GM21528 (cell line): Measurements from ENCODE around the gene MAP7.

ENCODE experiments used
- ATAC-seq: cut with Tn5 transposase; IDR thresholded peaks from one replicate; pipeline ENCODE4 v1.9.1; 2021; ENCODE audit warnings: mild to moderate bottlenecking, moderate library complexity; ENCODE audit not compliant: unreplicated experiment, low FRiP score

MAP7 gene

DNA sequence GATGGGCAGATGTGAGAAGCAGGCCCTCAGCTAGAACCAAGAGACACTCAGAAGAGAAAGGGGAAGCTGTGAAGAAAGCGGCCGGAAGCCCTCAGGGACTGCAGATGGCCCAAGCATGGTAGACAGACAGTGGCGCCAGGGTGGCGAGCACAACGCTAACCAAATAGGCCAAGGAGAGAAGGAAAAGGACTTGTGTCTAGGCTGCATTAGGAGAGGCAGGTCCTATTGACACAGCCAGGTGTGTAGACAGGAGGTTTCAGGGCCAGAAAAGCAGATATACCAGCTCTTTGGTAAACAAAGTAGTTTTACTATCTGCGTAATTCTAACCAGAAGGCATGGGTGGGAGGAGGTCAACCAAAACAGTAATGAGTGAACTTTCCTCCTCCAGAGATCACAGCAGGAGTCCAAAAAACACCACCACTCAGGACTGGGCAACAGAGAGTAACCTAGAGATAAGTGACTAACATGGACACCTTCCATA, 15.8 kb upstream of the MAP7 start:
- no peak for ATAC-seq

DNA sequence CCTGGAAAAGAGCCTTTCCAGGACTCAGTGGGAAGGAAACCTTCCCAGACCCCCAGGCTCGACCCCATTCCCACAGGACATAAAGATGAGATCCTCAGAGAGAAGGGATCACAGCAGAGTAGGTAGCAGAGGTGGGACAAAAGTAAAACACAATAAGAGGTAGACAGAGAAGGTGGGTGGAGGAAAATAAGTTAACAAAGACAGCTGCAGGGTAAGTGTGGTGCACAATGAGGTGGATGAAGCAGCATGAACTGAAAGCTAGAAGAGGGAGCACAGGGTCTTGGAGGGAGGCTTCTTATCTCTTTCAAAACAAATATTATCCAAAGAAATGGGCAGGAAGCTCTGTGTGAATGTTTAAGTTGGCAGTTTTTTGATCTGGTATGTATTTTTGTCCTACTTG, 14.0 kb upstream of the MAP7 start:
- no peak for ATAC-seq

DNA sequence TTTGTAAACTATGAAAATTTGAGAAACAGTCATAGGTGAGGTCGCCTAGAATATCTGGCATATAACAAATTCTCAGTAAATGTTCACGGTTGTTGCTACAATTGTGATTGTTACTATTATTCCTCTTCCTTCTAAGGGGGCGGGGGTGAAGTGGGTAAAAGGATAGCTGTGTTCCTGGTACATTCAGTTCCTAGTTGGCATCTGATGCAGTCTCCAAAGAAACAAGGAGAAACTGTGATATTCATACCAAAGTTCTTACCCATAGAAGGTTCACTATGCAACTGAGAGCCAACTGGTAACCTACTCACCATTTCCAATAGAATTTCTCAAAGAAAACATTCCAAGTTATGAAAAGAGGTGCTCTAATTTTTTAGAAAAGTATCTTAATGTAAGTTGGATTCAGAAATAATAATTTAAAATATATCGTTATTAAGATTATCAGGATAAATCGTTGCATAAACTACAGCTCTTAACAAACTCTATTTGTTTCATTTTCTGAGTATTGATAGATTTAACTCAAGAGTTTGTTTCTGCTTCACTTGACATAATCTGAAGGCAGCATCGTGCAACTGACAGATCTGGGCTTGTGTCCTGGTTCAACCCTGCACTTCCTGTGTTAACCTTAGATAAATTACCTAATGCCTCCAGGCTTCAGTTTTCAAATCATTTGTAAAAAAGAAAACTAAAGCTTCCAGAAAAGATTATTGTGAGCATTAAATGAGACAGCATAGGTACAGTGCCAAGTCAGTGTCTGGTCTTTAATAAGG, 13.3 kb upstream of the MAP7 start:
- no peak for ATAC-seq

DNA sequence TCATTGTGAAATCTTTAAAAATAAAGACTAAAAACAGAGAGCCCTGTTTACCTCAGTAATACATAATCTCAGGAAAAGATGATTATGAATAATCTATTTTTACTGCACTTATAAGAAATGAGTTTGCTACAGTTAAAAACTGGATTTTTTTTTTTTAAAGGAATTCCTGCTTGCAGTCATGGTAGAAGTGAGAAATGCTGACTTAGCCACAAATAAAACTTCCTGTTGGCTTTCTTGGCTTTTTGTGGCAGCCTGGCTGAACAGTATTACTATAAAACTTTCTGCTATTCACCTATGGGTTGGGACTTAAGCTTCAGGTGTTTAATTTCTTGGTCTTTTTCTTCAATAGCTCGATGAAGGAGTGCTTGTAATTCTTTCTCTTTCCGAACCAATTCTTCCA, 12.0 kb upstream of the MAP7 start:
- ATAC-seq = no peak

DNA sequence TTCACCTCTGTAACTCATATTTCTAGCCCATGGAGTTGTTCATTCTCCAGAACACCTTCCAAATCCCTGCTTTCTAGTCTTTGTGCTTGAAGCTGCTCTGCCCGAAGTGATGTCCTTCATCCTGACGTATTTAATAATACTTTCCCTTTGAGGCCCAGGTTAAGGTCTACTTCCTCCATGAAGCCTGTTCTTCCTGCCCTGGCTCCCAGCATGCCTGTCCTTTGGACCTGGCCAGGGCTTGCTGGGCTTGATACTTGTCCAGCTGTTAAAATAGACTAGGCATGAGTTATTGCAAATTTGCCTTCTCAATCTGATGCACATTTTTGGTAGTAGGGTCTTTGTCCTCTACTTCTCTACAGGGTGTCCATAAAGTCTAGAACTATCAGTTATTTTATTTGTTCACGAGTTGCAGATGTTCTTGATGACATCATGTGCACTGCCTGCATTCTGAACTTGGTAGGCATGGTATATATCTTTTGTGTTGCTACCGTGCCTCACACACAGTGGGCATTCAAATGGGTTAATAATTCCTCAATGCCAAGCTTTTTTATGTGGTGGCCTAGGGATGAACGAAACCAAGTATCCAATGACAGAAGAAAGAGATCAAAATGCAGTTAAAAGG, 3.1 kb upstream of the MAP7 start:
- no peak for ATAC-seq

DNA sequence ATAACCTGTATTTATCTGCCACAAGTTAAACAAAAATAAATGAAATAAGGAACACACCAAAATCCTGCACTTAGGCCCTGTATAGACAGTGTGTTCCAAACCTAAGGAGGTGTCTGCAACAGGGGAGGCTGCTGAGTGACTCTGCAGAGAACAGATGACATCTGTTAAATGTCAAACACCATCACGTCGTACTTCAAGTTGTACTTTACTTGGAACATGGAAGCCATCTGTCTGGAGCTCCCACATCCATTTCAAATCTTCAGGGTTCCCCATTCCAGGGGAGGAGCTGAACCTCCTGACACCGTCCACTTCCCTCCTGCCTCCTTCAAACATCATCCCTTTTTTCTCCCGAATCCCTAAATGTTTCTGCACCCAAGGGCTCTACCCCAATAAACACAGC, 1.8 kb upstream of the MAP7 start:
- ATAC-seq = no peak

DNA sequence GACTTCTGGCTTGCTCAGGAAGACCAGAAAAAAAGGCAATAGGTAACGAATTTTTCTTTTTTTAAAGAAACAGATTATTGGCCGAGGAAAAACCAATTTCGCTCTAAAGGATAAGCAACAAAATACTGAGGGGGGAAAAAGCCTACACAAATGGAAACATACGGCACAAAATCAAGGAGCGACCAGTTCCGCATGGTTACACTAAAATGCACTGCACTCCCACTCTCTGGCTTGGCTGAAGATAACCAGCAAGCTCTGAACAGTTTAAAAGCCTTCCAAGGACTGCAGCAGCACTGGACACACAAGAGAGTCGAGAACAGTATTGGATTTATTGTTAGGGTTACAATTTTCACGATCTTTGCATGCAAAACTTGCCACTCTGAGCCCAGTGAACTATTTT, 881 bp upstream of the MAP7 start:
- no peak for ATAC-seq

DNA sequence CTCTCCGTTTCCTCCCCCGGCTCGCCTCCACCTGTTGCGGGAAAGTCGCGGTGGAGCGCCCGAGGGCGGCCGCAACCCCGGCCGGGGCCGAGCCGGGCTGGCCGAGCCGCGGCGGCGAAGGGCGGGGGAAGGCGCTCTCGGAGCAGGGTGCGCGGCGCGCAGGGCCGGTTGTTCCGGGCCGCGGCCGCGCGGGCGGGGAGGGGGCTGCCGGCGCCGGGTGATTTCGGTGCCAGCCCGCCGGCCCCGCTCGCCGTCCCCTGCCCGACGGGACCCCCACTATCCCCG, 235 bp downstream of the MAP7 start:
- ATAC-seq = peak; percentile 55

DNA sequence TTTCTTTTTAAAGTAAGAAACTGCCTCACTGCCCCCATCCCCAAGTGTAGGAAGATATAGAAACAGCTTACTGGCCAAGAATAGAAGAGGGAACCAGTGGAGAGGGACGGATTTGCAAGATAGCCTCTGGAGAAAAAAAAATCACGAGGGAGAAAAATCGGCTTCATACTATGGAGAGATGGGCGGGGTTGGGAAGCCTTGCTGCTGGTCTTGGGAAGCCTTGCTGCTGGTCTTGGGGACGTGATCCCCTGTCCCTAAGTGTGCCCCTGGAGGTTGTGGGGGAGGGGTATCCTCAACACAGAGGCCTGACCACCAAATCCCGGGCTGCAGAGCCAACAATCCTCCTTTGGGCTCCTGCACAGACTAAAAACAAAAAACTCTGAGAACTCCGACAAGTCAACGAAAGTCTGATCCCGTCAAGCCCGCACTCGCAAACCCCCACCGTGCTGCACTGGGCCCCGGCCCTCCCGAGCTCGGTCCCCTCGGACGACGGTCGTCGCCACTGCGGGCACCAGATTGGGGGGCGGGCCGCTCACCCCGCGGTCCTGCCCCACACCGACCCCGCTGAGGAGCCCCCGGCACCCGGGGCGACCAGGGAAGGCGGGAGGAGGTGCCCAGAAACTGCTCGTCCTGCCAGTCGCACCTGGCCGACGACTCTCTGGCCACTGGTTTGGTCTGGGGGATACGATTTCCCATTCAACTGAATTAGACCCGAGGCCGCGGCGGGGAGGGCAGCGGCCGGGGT, 750 bp downstream of the MAP7 start:
- ATAC-seq = no peak

DNA sequence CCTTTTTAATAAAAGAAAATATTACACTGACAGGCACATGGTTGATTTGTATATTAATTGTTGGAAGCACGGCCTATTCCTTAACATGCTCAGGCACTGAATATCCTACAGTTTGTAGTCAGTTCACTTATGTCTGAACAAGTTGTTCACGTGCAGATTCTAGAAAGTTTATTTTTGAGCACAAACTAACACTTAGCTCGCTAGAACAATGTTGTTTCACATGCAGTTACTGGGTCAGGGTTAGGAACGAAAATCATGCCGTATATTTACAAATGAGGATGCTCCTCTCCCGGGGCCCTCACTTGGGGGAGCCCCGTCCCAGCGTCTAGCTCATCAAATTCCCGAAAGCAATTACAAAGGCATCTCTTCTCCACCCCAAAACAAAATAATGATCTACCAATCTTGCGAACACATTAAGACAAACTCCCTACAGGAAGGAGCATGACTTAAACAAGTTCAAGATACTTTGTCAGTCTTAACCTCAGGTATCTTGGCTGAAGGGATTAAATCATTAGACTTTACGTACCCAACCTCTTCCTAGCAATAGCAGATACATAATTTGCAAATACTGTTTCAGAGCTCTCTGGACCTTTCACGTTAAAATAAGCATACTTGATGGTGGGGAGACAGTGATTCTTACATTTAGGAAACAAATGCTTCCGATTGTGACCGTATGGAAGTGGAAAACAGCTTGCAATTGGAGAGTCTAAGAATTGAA, 1.5 kb downstream of the MAP7 start:
- ATAC-seq = no peak

DNA sequence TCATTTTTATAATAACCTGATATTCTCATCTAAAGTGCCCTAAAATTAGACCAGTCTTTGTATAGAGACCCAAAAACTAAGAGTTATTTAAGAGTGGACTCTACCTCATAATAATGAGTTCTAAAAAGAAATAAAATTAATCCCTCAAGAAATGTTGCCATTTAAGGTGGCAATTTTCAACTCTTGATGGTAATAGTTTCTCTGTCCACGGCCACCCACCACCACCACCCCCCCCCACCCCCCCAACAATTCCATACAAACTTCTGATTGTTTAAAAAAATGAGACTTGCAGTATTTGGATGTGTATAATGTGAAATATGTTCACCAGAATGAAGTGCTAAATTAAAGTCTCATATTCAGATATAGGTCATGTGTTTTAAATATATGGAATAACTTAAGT, 2.4 kb downstream of the MAP7 start:
- ATAC-seq = no peak

DNA sequence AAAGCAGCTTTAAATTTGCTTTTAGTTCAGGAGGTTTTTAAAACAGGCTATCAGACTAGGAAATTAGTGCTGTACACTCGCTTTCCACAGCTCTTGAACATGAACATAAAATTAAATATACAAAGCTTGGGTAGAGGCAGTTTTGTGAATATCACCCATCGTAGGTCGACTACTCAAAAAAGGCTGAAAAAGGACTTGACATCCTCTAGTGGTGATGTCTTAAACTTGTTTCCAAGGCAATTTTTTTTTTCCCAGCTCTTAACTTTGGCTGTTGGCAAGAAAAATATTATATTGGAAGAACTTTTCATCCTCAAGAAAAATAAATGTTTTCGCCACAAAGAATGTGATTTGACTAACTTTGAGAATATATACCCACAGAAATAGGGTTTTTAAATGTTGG, 2.9 kb downstream of the MAP7 start:
- no peak for ATAC-seq

DNA sequence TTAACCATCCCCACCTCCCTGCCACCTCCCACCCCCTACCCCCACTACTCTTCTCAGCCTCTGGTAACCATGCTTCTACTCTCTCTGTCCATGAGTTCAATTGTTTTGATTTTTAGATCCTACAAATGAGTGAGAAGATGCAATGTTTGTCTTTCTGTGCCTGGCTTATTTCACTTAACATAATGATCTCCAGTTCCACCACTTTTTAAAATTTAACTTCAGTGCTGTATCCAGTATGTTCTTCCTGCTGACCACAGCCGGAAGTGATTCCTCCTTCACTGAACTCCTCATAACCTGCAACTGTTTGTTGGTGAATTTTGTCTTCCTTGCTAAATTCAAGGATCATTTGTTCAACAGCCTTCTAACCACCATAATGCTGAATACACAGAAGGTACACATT, 3.9 kb downstream of the MAP7 start:
- no peak for ATAC-seq

DNA sequence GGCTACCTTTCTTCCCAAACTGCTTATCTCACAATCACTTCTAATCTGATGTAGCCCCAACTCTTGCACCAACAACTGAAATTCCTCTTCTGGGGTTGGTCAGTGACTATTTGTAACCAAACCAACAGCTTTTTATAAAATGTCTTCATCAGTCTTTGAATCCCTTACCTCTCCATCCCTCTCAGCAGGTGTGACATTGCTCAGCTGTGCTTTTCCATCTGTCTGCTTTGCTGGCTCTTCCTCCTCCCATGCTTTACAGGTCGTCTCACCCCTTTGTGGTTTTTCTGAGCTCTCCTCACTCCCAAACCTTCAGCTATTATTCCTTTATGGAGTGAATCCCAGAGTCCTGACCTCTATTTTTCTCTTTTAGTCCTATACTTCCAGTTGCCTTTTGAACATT, 5.9 kb downstream of the MAP7 start:
- ATAC-seq = no peak

DNA sequence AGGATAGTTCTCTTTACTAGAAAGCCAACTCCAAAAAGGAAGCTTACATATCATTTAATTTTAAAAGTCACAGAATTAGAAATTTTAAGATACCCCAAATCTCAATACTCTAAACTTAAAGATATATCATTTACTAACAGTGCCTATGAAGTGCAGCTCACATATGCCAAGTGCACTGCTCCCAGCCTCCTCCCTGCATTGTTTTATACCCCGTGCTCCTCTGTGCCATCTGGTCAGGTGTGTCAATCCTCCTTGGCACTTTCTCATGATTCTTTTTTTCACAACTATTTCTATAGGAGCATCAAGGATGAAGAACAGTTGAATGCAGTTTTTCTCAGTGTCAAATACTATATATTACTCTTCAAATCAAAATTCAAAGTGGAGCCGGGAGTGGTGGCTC, 8.8 kb downstream of the MAP7 start:
- ATAC-seq = no peak

DNA sequence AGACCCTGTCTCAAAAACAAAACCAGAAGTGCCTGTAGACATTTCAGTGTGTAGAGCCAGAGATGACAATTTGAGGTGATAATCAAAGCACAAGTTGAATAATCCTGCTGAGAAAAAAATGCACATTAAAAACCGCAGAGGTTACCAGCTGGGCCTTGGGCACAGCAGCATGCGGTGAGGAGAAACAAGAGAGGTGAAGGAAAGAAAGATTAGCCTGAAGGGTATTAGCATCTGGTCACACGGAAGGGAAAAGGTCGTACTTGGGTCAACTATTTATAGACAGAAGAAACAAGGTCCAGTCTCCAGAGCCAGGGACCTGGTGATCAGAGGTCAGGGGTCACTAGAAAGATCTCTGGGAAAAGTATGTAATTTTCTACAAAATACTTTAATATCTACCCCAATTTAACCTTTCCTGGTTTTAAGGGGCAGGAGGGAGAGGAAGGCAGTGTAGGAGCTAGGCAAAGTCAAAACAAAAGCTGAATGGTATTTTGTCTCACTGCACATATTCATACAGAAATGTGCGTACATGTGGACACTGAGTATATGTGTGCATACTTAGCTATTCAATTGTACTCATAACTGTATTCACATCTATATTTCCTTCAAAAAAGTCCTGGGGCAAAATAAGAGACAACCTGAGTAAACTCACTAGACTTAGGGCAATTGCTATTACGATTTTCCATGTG, 10.1 kb downstream of the MAP7 start:
- no peak for ATAC-seq

DNA sequence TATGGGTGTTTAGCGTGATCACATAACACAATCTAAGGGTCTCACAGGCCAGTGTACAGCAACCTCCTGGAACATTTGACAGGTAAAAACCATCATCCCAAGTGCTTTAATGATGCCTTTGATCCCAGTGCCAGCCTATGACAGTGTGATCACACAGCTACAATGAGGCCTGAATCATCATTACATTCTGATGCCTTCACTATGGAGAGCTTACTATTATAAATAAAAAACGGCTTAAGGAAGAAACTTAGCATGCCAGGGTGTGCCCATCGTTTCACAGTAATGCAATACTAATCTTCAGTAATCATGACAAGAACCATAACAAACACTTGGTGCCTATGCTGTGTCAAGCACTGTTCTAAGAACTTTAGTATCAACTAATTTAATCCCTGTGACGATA, 11.4 kb downstream of the MAP7 start:
- no peak for ATAC-seq

DNA sequence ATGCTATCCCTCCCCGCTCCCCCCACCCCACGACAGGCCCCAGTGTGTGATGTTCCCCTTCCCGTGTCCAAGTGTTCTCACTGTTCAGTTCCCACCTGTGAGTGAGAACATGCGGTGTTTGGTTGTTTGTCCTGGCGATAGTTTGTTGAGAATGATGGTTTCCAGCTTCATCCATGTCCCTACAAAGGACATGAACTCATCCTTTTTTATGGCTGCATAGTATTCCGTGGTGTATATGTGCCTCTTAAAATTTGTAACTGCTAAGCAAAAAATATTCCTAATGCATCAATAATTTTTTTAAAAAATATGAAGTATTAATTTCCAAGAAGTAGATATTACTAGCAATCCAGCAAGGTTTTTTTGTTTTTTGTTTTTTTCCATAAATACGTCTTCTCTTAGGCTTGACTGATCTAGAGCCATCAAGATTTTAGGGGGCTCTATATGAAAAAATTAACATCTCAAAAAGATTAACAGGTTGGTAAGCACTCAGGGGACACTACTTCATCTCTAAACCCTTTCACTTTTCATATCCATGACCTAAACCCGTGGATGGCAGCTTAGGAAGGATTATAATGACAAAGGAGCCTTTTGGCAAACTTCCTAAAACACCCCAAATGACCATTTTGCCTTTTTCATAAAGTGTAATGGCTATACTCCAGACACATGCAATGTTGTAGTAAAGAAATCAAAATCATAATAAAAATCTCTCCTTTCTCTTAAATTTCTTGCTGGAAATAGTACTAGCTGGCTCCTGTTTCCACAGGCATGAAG, 14.2 kb downstream of the MAP7 start:
- ATAC-seq = no peak

DNA sequence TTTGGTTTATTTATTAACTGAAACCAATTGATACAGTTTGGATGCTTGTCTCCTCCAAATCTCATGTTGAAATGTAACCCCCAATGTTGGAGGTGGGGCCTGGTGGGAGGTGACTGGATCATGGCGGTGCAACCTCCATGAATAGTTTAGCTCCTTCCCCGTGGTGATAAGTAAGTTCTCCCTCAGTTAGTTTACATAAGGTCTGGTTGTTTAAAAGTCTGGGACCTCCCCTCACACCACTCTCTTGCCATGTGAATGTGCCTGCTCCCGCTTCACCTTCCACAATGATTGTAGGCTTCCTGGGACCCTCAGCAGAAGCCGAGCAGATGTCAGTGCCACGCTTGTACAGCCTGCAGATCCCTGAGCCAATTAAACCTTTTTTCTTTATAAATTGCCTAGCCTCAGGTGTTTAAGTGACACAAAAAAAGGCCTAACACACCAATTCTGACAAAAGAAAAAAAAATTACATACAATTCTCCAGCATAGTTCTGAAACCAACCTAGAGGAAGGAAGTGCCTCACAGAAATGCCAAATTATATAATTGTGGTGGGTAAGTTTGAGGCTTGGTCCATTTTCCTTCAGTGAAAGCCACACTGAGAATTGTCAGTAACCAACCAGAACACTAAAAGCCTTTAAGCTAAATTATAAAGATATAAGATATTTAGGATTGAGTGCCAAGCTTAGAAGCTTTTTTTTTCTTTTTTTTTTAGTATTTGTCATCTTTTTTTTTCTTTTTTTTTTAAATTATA, 15.0 kb downstream of the MAP7 start:
- ATAC-seq = no peak
